Fibroblast of villous mesenchyme (primary cell): ENCODE results near the gene PTPN20. TPM values are rescaled to one million over a fixed set of nuclear protein-coding genes. Genes with fewer than 3 reads are reported as not detected.
A peak's percentile ranks its signal among the peaks of the same experiment; 100 is the strongest.
"Not testable (repeated sequence)": the region's sequence is repeated elsewhere in the genome, so short reads cannot be mapped to it uniquely, and the experiment has no call there.

Source experiments
- DNase-seq: peaks from one replicate; pipeline ENCODE4 v3.0.0-alpha.2; 2010; ENCODE audit warnings: low read depth
- H3K4me3 ChIP-seq: 2 replicates; pipeline ENCODE4 v1.5.1; 2011; ENCODE audit warnings: low read depth, mild to moderate bottlenecking, low read length
- CTCF ChIP-seq: IDR thresholded peaks from 2 replicates; pipeline ENCODE4 v1.5.1; 2012; ENCODE audit warnings: low read depth, mild to moderate bottlenecking, low read length; ENCODE audit not compliant: insufficient read depth
- total RNA-seq: library from RNA; depleted of rRNA; stranded (reverse); fragments of >200 nt; gene quantifications from 2 replicates; pipeline ENCODE4 v1.2.3, GENCODE V29; 2012

PTPN20 gene
- total RNA-seq, 1 donor: 0.43 TPM

- DNase-seq: peak; percentile 1
- TF ChIP-seq CTCF: peak; percentile 24
- not testable (repeated sequence) for H3K4me3 ChIP-seq
These were observed 14.6 kb downstream of the PTPN20 start for GRCh38 chr10:46925853-46926252.

- DNase-seq, H3K4me3 ChIP-seq: not testable (repeated sequence)
These were observed 17.6 kb downstream of the PTPN20 start for GRCh38 chr10:46928810-46929209.

- not testable (repeated sequence) for H3K4me3 ChIP-seq, DNase-seq
These were observed 21.2 kb downstream of the PTPN20 start for GRCh38 chr10:46932383-46932782.

GRCh38 chr10:46941091-46941490, 29.9 kb downstream of the PTPN20 start:
- H3K4me3 ChIP-seq, DNase-seq: not testable (repeated sequence)

- not testable (repeated sequence) for H3K4me3 ChIP-seq, DNase-seq
These were observed 37.7 kb downstream of the PTPN20 start for GRCh38 chr10:46948687-46949518.

- not testable (repeated sequence) for H3K4me3 ChIP-seq, DNase-seq
These were observed 41.3 kb downstream of the PTPN20 start for GRCh38 chr10:46952540-46952939.

- not testable (repeated sequence) for H3K4me3 ChIP-seq, DNase-seq
These were observed 49.5 kb downstream of the PTPN20 start for GRCh38 chr10:46960742-46961141.

GRCh38 chr10:46963356-46963755, 52.1 kb downstream of the PTPN20 start:
- H3K4me3 ChIP-seq, DNase-seq: not testable (repeated sequence)

- H3K4me3 ChIP-seq, DNase-seq: not testable (repeated sequence)
These were observed 55.8 kb downstream of the PTPN20 start for GRCh38 chr10:46967013-46967412.

GRCh38 chr10:46980223-46980622, 69.0 kb downstream of the PTPN20 start:
- not testable (repeated sequence) for H3K4me3 ChIP-seq, DNase-seq

GRCh38 chr10:46987233-46987924, 76.2 kb downstream of the PTPN20 start:
- not testable (repeated sequence) for H3K4me3 ChIP-seq, DNase-seq

- TF ChIP-seq CTCF: peak; percentile 42
- DNase-seq: peak; percentile 14
- H3K4me3 ChIP-seq: no peak overlapping the region
These were observed 81.8 kb downstream of the PTPN20 start for GRCh38 chr10:46992803-46993561.
